HepG2 (cell line): ENCODE measurements around the gene KLHL12. TPM values are rescaled to one million over a fixed set of nuclear protein-coding genes. Genes with fewer than 3 reads are reported as not detected.
A peak's percentile ranks its signal among the peaks of the same experiment; 100 is the strongest.

Experiments
- EEA1 ChIP-seq: sonication (generic); formaldehyde crosslinking; IDR thresholded peaks from 2 replicates; pipeline ENCODE4 v1.5.1; 2020; ENCODE audit warnings: mild to moderate bottlenecking, missing genetic modification reagents, borderline replicate concordance
- FOXJ3 ChIP-seq: sonication (generic); formaldehyde crosslinking; IDR thresholded peaks from 2 replicates; pipeline ENCODE4 v1.4.0; 2020; ENCODE audit warnings: missing genetic modification reagents, mild to moderate bottlenecking, borderline replicate concordance
- FOXP4 ChIP-seq: sonication (generic); formaldehyde crosslinking; IDR thresholded peaks from 2 replicates; pipeline ENCODE4 v1.4.0; 2020; ENCODE audit warnings: missing genetic modification reagents
- HDAC2 ChIP-seq: sonication (generic); formaldehyde crosslinking; IDR thresholded peaks from 2 replicates; pipeline ENCODE4 v1.4.0; 2020; ENCODE audit warnings: missing genetic modification reagents
- HOXA5 ChIP-seq: sonication (generic); formaldehyde crosslinking; IDR thresholded peaks from 2 replicates; pipeline ENCODE4 v1.4.0; 2020; ENCODE audit warnings: missing genetic modification reagents
- MAF1 ChIP-seq: sonication (generic); formaldehyde crosslinking; IDR thresholded peaks from 2 replicates; pipeline ENCODE4 v1.5.0; 2020; ENCODE audit warnings: missing genetic modification reagents, borderline replicate concordance
- MAZ ChIP-seq, 2 experiments: sonication (generic) in 1 of 2; formaldehyde crosslinking in 1 of 2; IDR thresholded peaks; 2 replicates each; pipeline versions ENCODE4 v1.5.0 to v1.6.1; 2012 to 2020; ENCODE audit warnings: low read depth in 2 of 2, mild to moderate bottlenecking in 2 of 2, borderline replicate concordance in 1 of 2, improper control_type of control experiment in 1 of 2, low read length in 1 of 2, missing genetic modification reagents in 1 of 2, moderate library complexity in 1 of 2
- MED1 ChIP-seq: sonication (generic); formaldehyde crosslinking; IDR thresholded peaks from 2 replicates; pipeline ENCODE4 v1.4.0; 2020; ENCODE audit warnings: missing genetic modification reagents
- NR2F1 ChIP-seq, 2 experiments: fragments of 450-650 bp in 1 of 2; formaldehyde crosslinking in 1 of 2; IDR thresholded peaks; 2 replicates each; pipeline versions ENCODE4 v1.5.0 to v1.6.1; 2016 to 2020; ENCODE audit warnings: mild to moderate bottlenecking in 1 of 2, missing compliant biosample characterization in 1 of 2, missing genetic modification reagents in 1 of 2, moderate library complexity in 1 of 2
- NR2F2 ChIP-seq: IDR thresholded peaks from 2 replicates; pipeline ENCODE4 v1.6.1; 2012; ENCODE audit warnings: low read depth, inconsistent platforms, borderline replicate concordance
- POLR2G ChIP-seq: fragments of 200-400 bp; formaldehyde crosslinking; IDR thresholded peaks from 2 replicates; pipeline ENCODE4 v1.6.1; 2018; ENCODE audit warnings: mild to moderate bottlenecking, low read depth, low read length, moderate library complexity
- PRDM4 ChIP-seq: sonication (generic); formaldehyde crosslinking; IDR thresholded peaks from 2 replicates; pipeline ENCODE4 v1.9.0; 2021; ENCODE audit warnings: missing genetic modification reagents, borderline replicate concordance
- SALL1 ChIP-seq: sonication (generic); formaldehyde crosslinking; IDR thresholded peaks from 2 replicates; pipeline ENCODE4 v1.8.0; 2022; ENCODE audit warnings: mild to moderate bottlenecking, missing genetic modification reagents
- SNAPC4 ChIP-seq: sonication (generic); formaldehyde crosslinking; IDR thresholded peaks from 2 replicates; pipeline ENCODE4 v1.4.0; 2020; ENCODE audit warnings: mild to moderate bottlenecking, missing genetic modification reagents
- ZBTB20 ChIP-seq: sonication (generic); formaldehyde crosslinking; IDR thresholded peaks from 2 replicates; pipeline ENCODE4 v1.8.1; 2023; ENCODE audit warnings: missing genetic modification reagents, low read depth, mild to moderate bottlenecking, borderline replicate concordance
- ZFX ChIP-seq: sonication (generic); formaldehyde crosslinking; IDR thresholded peaks from 2 replicates; pipeline ENCODE4 v1.4.0; 2020; ENCODE audit warnings: mild to moderate bottlenecking, low read depth, missing genetic modification reagents, moderate library complexity
- ZNF160 ChIP-seq: sonication (generic); formaldehyde crosslinking; IDR thresholded peaks from 2 replicates; pipeline ENCODE4 v1.8.0; 2022; ENCODE audit warnings: mild to moderate bottlenecking, inconsistent platforms, missing genetic modification reagents
- ZNF264 ChIP-seq: sonication (generic); formaldehyde crosslinking; IDR thresholded peaks from 2 replicates; pipeline ENCODE4 v1.4.0; 2020; ENCODE audit warnings: missing genetic modification reagents
- ZNF501 ChIP-seq: sonication (generic); formaldehyde crosslinking; IDR thresholded peaks from 2 replicates; pipeline ENCODE4 v1.5.1; 2020; ENCODE audit warnings: mild to moderate bottlenecking, moderate library complexity, missing genetic modification reagents
- ZNF644 ChIP-seq: IDR thresholded peaks from 2 replicates; pipeline ENCODE4 v1.6.1; 2016; ENCODE audit warnings: low read depth
- polyA plus RNA-seq, 8 experiments: library from polyadenylated mRNA; depleted of rRNA in 3 of 8; stranded (reverse) in 7 of 8; unstranded in 1 of 8; fragments of >200 nt; fragmentation: Illumina TruSeq in 4 of 8; extraction: Trizol in 4 of 8; gene quantifications; 2 replicates each; pipeline versions ENCODE4 v1.2.1 to v1.2.3, GENCODE V29; 2011 to 2016; ENCODE audit warnings: low read depth in 4 of 8, missing spikeins in 1 of 8, mixed read lengths in 1 of 8; ENCODE audit not compliant: insufficient read depth in 1 of 8
- total RNA-seq, 5 experiments: library from RNA; depleted of rRNA; stranded (reverse); fragments of >200 nt; fragmentation: Illumina TruSeq; extraction: Trizol; gene quantifications; 2 replicates each; pipeline ENCODE4 v1.2.3, GENCODE V29; 2016; ENCODE audit warnings: low read depth in 1 of 5

The KLHL12 gene
- total and polyA plus RNA-seq, 2 of the 13 experiments (the other 11 are each of a cell fraction or from before 2014, with no cell fraction given) = 19.2 to 25.2 TPM

GRCh38 chr1:202857136-202857610, 69.9 kb downstream of the KLHL12 start (continued):
- TF ChIP-seq FOXP4 (CRISPR knock-in tag) (peak; percentile 39; the same call in 1 of the 2 replicates), SNAPC4 (no peak), HOXA5 (CRISPR knock-in tag) (0 out of 2 replicates have a peak, but pooled peaks have one; percentile 30), POLR2G (peak; percentile 40; the same call in 1 of the 2 replicates), MED1 (CRISPR knock-in tag) (peak; percentile 17; the same call in 1 of the 2 replicates), NR2F2 (no peak), SALL1 (CRISPR knock-in tag) (peak; percentile 40; the same call in 1 of the 2 replicates), EEA1 (CRISPR knock-in tag) (no peak), ZBTB20 (CRISPR knock-in tag) (no peak), FOXJ3 (CRISPR knock-in tag) (peak; percentile 74; the same call in 1 of the 2 replicates), ZNF160 (CRISPR knock-in tag) (no peak), NR2F1 (CRISPR knock-in tag; IDR thresholded peaks at IDR 0.05) (0 out of 4 replicates have a peak, but pooled peaks of 1 of the 2 experiments have one; percentile 24), ZNF644 (0 out of 2 replicates have a peak, but pooled peaks have one; percentile 35), ZFX (CRISPR knock-in tag) (peak; percentile 11; the same call in 1 of the 2 replicates), MAF1 (CRISPR knock-in tag) (peak; percentile 38; the same call in 1 of the 2 replicates), ZNF501 (no peak), ZNF264 (0 out of 2 replicates have a peak, but pooled peaks have one; percentile 52), MAZ (IDR thresholded peaks at IDR 0.05; ENCODE audit: borderline replicate concordance, low read depth, low read length) (no peak), MAZ (CRISPR knock-in tag; IDR thresholded peaks at IDR 0.05; ENCODE audit: low read depth) (0 out of 2 replicates have a peak, but pooled peaks have one; percentile 56), HDAC2 (CRISPR knock-in tag) (peak; percentile 50; the same call in 1 of the 2 replicates), PRDM4 (no peak)
